ENCODE data around the gene AGMO.

The AGMO gene

GRCh38 chr7:15457990-15458955 lies 103.5 kb downstream of the AGMO start:
- DNase-seq, result peak; percentile 84

GRCh38 chr7:15452670-15453069 lies 109.1 kb downstream of the AGMO start:
- no peak for DNase-seq

DNA sequence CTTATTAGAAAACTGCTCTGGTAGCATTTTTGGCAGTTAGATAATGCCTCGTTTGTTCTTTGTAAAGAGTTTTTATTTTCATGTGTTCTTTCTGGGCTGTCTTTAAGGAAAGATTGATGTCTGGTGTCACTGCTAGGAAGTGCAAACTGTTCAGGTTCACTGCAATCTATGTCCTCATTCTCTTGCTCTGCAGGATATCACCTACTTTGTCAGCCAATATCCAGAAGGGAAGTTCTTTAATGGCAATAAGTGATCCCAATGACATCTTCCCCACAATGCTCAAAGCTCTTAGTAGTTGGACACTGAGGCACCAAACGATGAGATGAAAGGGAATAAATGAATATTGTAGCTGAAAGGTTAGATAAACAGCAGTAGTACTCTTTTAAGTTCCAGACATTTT lies 115.1 kb downstream of the AGMO start:
- DNase-seq, result no peak

GRCh38 chr7:15446280-15446679 lies 115.5 kb downstream of the AGMO start:
- DNase-seq, result no peak

DNA sequence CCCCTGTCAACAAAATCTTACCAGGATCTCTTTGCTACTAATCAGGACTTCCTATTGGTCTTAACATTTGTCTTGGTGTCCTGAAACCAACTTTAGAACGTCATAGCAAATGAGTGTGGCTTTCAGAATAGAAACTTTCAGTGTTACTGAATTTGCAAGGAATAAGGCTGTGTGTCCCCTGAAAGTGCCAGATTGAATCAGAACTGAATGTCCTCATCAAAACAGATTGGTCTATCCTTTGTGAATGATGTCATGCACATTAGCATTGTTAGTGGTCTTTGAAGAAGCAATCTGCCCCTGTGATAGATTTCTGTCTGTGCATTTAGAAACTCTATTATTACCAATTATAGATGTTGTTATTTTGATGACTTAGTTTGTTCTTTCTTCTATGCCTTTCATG lies 119.9 kb downstream of the AGMO start:
- DNase-seq, result no peak

DNA sequence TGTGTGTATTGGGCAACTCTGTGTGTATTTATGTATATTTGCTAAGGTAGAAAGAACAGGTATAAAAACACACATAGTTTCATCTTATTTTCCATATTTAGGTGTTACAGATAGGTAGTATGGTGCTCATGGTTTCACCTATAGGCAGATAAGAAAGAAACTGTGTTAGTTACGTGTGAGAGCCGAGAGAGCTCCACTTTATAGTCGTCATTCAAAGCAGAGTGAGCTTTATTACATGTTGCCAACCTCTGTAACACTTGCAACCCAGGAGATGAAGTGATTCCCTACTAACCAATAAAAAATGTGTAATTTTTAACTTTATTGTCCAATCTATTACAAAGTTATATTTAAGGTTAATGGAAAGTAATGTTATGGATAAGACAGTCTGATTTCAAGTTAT lies 121.3 kb downstream of the AGMO start:
- no peak for DNase-seq

DNA sequence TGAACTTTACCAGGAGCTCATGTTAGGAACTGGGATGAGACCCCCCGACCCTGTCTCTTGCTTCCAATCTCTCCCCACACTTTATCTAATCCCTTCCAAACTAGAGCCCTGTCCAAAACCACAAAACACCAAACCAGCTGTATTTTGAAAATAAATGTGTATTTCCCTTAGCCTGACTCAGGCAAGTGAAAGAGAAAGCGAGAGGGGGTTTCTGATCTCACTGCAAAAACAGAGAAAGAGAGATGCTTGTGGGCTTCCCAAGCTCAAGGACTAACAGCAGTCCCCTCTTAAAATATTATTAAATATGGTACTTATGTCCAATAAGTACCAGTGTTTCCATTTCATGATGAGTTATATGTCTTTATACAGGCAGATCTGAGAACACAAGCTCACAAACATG lies 122.0 kb downstream of the AGMO start:
- no peak for DNase-seq

GRCh38 chr7:15433151-15433550 lies 128.7 kb downstream of the AGMO start:
- no peak for DNase-seq

- DNase-seq, result no peak
Measured at GRCh38 chr7:15430911-15431310, 130.9 kb downstream of the AGMO start.

GRCh38 chr7:15430191-15430590 lies 131.6 kb downstream of the AGMO start:
- no peak for DNase-seq

DNA sequence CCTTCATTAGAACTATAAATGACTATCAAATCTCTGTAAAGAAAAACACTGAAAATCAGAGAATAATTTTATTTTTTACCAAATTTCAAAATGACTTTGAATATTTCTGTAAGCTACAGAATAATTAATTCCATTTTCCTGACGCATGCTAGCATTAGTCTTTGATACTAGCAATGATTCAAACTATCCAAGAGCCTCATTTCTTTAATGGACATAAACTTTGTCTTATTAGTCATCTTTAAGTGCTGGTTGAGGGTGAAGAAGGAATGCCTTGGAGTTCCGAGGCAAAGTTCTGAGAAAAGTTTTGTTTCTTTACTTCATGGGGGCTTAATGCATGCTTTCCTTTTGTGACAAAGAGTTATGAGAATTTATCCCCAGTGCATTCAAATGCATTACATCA lies 137.3 kb downstream of the AGMO start:
- peak; percentile 76 for DNase-seq

DNA sequence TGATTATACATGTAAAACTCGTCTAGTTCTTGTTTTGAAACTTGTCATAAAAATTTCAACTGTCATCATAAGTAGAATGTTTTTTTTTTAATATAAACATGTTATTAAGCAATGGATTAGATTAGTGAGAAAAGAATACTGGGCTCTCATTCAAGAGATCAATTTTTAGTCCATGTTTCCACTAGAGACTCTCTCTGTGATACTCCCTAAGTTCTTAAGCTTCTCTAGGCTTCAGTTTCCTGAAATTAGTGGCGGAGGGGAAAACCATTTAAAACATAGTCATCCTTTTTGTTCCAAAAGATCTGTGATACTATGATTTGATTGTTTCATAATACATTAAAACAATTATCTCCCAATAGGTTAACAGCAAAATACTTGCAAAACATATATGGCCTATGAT lies 142.2 kb downstream of the AGMO start:
- no peak for DNase-seq

DNA sequence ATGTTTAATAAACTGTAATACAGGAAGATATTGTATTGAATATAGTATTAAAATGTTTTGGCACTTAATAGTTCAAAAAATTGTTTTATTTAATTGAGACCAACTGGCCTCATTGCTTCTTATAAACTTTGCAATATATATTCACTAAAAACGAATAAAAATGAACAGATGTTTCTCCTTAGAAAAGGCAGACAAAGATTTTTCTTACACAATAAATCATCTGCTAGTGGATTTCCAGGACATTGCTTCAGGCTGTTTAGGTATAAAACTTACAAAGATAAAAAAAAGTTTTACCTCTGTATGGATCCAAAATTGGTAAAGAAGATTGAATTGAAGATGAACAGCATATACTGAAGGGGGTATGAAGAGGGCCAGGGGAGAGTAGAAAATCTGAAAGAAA lies 143.6 kb downstream of the AGMO start:
- no peak for DNase-seq

- DNase-seq, result no peak
Measured at GRCh38 chr7:15417341-15417988, 144.3 kb downstream of the AGMO start.

GRCh38 chr7:15411019-15411418 lies 150.8 kb downstream of the AGMO start:
- no peak for DNase-seq

GRCh38 chr7:15407910-15408309 lies 153.9 kb downstream of the AGMO start:
- no peak for DNase-seq

- DNase-seq, result no peak
Measured at GRCh38 chr7:15403751-15404150, 158.1 kb downstream of the AGMO start.

- no peak for DNase-seq
Measured at GRCh38 chr7:15403315-15403714, 158.5 kb downstream of the AGMO start.

GRCh38 chr7:15402436-15403136 lies 159.2 kb downstream of the AGMO start:
- DNase-seq, result no peak

DNA sequence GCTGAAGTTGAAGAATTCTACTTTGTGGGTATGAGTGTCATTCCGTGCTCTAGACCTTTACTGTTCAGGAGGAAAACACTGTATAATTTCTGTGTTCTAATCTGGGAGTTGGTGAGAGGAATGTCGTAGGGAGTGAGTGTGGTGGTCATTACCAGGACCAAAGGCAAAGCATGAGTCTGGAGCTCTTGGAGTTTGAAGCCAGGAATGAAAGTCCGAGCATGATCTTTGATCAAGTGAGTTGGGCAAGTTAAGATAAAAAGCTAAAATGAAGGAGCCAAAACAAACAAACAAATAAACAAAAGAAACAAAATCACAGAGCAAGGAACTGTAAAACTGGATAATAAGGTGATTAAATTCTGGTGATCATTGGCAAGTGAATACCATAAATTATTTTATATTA lies 161.4 kb downstream of the AGMO start:
- DNase-seq, result no peak

DNA sequence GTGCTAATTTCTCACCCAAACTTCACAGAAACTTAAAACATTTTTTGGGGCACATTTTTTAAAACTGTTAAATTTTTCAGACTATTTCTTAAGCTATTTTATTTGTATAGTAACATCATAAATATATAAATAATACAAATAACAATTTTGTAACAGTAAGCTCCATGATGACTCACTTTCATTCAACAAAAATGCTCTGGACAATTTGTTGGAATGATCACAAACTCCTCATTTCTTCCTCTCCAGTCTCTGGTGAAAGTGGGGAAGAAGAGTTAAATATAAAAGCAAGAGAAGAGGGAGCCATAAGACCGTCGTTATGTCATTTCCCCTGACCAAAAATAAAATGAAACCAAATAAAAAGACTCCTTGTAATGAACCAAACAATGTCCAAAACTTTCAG lies 162.4 kb downstream of the AGMO start:
- DNase-seq, result peak; percentile 65

DNA sequence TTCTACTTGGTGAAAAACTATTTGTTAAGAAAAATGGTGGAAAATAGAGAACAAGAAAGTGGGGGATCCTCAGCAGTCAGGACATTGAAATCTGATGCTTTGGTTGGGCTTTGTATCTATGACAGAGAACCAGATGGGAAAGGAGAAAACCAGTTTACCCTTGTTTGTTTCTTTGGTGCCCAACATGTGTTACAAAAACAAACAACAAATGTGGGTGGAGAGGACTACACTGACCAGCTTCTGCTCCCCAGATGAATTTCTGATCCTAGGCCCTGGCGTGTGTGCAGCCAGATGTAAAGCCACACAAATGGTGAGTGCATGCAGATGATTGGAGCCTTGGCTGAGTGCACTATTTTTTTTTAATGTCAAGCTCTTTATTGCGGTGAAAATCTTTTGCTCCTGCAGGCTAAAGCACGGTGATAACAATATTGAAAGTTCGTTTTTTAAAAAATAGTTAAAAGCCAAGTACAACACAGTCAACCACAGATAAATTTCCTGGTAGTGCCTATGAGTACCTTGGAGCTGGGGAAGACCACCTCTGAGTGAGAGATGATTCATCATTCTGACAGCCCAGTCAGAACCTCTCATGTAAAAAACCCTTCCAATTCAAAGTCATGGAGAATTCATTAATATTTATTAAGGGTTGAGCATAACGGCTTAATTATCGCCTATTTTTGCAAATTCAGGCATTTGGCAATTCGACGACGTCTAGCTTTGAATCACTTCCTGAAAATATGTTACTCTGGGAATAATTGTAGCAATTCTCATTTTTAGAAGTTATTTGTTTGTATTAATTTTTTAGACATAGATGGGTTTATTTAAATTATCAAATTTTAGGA lies 163.7 kb downstream of the AGMO start:
- DNase-seq, result peak; percentile 72

DNA sequence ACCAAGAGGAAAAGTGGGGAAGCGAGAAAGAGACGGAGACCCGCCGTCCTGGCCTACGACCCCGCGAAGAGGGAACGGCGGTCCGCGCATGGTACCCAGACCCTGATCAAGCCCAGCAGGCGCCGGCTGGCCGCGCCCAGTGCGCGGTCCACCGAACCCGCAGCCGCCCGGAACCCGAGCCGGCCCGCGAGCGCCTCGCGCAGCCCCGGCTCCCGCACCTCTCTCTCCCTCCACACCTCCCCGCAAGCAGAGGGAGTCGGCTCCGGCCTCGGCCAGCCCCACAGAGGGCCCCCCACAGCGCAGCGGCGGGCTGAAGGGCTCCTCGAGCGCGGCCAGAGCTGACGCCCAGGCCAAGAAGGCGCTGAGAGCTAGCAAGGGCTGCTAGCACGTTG lies 164.7 kb downstream of the AGMO start:
- no peak for DNase-seq
